Endothelial cell of umbilical vein (primary cell): ENCODE results near the gene CDC7. TPM values are rescaled to one million over a fixed set of nuclear protein-coding genes. Genes with fewer than 3 reads are reported as not detected.

Experiments
- BruUV-seq: library from RNA; stranded (reverse); fragments of 400-500 nt; replicated peaks from 2 replicates; lab custom pipeline; 2021; lab: Mats Ljungman, UMichigan
- CTCF ChIA-PET: fragments of 300-600, 350-600 bp; sonication (Branson Sonifier 250); formaldehyde crosslinking; loops from one replicate; lab custom pipeline; 2021; ENCODE audit warnings: antibody characterized with exemption, inconsistent platforms; lab: Charles Lee
- POLR2A ChIA-PET: fragments of 300-600, 350-600 bp; sonication (Branson Sonifier 250); formaldehyde crosslinking; loops from one replicate; lab custom pipeline; 2021; ENCODE audit warnings: antibody characterized with exemption, inconsistent platforms; lab: Charles Lee
- DNase-seq: peaks from one replicate; pipeline ENCODE4 v3.0.0-alpha.2; 2011; ENCODE audit warnings: low read depth, low spot score
- FAIRE-seq: peaks from 2 replicates; lab custom pipeline; 2011; peaks lifted over from hg19 to GRCh38; lab: Jason Lieb, UNC
- H2AFZ ChIP-seq: 2 replicates; pipeline ENCODE4 v1.6.0; 2012; ENCODE audit warnings: low read depth, low read length, control low read depth, inconsistent platforms
- H3K27ac ChIP-seq: 2 replicates; pipeline ENCODE4 v1.5.1; 2011; ENCODE audit warnings: low read depth, mild to moderate bottlenecking, control low read depth, low read length, moderate library complexity; ENCODE audit not compliant: insufficient read depth
- H3K27me3 ChIP-seq, 2 experiments: 2 replicates each; pipeline versions ENCODE4 v1.6.0 to v1.6.1; 2011; ENCODE audit warnings: low read length in 2 of 2, mixed read lengths in 1 of 2; ENCODE audit not compliant: control insufficient read depth in 2 of 2, insufficient read depth in 2 of 2
- H3K36me3 ChIP-seq, 2 experiments: 2 replicates in 1 of 2; 3 replicates in 1 of 2; pipeline ENCODE4 v1.5.1; 2011; ENCODE audit warnings: low read length in 2 of 2, mild to moderate bottlenecking in 1 of 2, moderate library complexity in 1 of 2; ENCODE audit not compliant: control insufficient read depth in 2 of 2, insufficient read depth in 2 of 2; ENCODE audit errors: extremely low read depth in 1 of 2
- H3K4me1 ChIP-seq: 3 replicates; pipeline ENCODE4 v1.5.1; 2011; ENCODE audit warnings: mild to moderate bottlenecking, low read length; ENCODE audit not compliant: control insufficient read depth, insufficient read depth; ENCODE audit errors: extremely low read depth
- H3K4me2 ChIP-seq: 2 replicates; pipeline ENCODE4 v1.6.1; 2011; ENCODE audit warnings: low read length, control low read depth, mixed read lengths; ENCODE audit not compliant: insufficient read depth
- H3K4me3 ChIP-seq, 3 experiments: fragments of 200-600 bp in 1 of 3; sonication (generic), shearing (Covaris generic) in 1 of 3; replicated peaks in 1 of 3; 2 replicates each; pipeline ENCODE4 v1.5.1; 2011 to 2016; ENCODE audit warnings: control low read depth in 3 of 3, low read length in 3 of 3, mild to moderate bottlenecking in 2 of 3, inconsistent platforms in 1 of 3, low read depth in 1 of 3, moderate library complexity in 1 of 3; ENCODE audit not compliant: insufficient read depth in 1 of 3
- H3K79me2 ChIP-seq: 2 replicates; pipeline ENCODE4 v1.6.0; 2012; ENCODE audit warnings: low read length, inconsistent platforms; ENCODE audit not compliant: control insufficient read depth, insufficient read depth
- H3K9ac ChIP-seq: replicated peaks from 2 replicates; pipeline ENCODE3; 2011; ENCODE audit warnings: low read length, control low read depth; ENCODE audit not compliant: insufficient read depth; ENCODE audit errors: extremely low read depth
- H3K9me1 ChIP-seq: replicated peaks from 3 replicates; pipeline ENCODE4 v1.6.0; 2011; ENCODE audit warnings: mild to moderate bottlenecking, low read length; ENCODE audit not compliant: control insufficient read depth, insufficient read depth; ENCODE audit errors: extremely low read depth
- H3K9me3 ChIP-seq: replicated peaks from 2 replicates; pipeline ENCODE4 v1.5.1; 2012; ENCODE audit warnings: low read length, inconsistent platforms; ENCODE audit not compliant: control insufficient read depth, insufficient read depth
- H4K20me1 ChIP-seq: replicated peaks from 2 replicates; pipeline ENCODE3; 2011; ENCODE audit warnings: mild to moderate bottlenecking, low read length; ENCODE audit not compliant: control insufficient read depth, insufficient read depth; ENCODE audit errors: extremely low read depth
- CTCF ChIP-seq, 2 donors: IDR thresholded peaks; 1 replicate in 1 of 2; 2 replicates in 1 of 2; pipeline ENCODE4 v1.5.1; 2011; ENCODE audit warnings: low read length in 2 of 2, mild to moderate bottlenecking in 2 of 2, moderate library complexity in 2 of 2, control low read depth in 1 of 2, inconsistent platforms in 1 of 2, low read depth in 1 of 2; ENCODE audit not compliant: insufficient read depth in 1 of 2; ENCODE audit errors: extremely low read depth in 1 of 2
- EZH2 ChIP-seq: IDR thresholded peaks from 2 replicates; pipeline ENCODE4 v1.6.1; 2012; ENCODE audit warnings: borderline replicate concordance, low read depth, mild to moderate bottlenecking, moderate library complexity, low read length, inconsistent platforms; ENCODE audit not compliant: severe bottlenecking
- FOS ChIP-seq: IDR thresholded peaks from 2 replicates; pipeline ENCODE4 v1.6.1; 2011; ENCODE audit warnings: mild to moderate bottlenecking, low read length, moderate library complexity, borderline replicate concordance; ENCODE audit not compliant: insufficient read depth
- GATA2 ChIP-seq: IDR thresholded peaks from 2 replicates; pipeline ENCODE4 v1.7.0; 2011; ENCODE audit warnings: low read depth, mild to moderate bottlenecking, moderate library complexity, mixed read lengths, low read length; ENCODE audit not compliant: insufficient read length, insufficient read depth
- JUN ChIP-seq: IDR thresholded peaks from 2 replicates; pipeline ENCODE4 v1.6.1; 2011; ENCODE audit warnings: borderline replicate concordance, low read depth; ENCODE audit not compliant: insufficient read length, insufficient read depth
- MAX ChIP-seq: IDR thresholded peaks from 2 replicates; pipeline ENCODE4 v1.6.1; 2011; ENCODE audit not compliant: insufficient read depth, insufficient read length
- MYC ChIP-seq: IDR thresholded peaks from one replicate; pipeline ENCODE4 v1.6.1; 2011; ENCODE audit warnings: mild to moderate bottlenecking, low read depth, low read length
- POLR2A ChIP-seq: IDR thresholded peaks from 2 replicates; pipeline ENCODE4 v1.6.1; 2012; ENCODE audit warnings: low read depth, mild to moderate bottlenecking, control low read depth, low read length
- POLR2AphosphoS5 ChIP-seq: IDR thresholded peaks from 2 replicates; pipeline ENCODE4 v1.6.1; 2012; ENCODE audit warnings: low read depth, mild to moderate bottlenecking, control low read depth, low read length, moderate library complexity; ENCODE audit not compliant: insufficient read depth
- dilution Hi-C: fragments of 300-500 bp; cut with MboI; formaldehyde crosslinking; loops from one replicate; pipeline ENCODE4 v1.15.0; 2019; ENCODE audit warnings: low sequenced_read_pairs; ENCODE audit not compliant: extremely low pct_ligation_motif_present
- intact Hi-C: fragments of 100-400 bp; cut with micrococcal nuclease; formaldehyde crosslinking; loops from one replicate; pipeline ENCODE4 v1.10.0; 2022
- polyA plus RNA-seq, 4 experiments: library from polyadenylated mRNA; depleted of rRNA in 3 of 4; stranded (reverse) in 3 of 4; unstranded in 1 of 4; fragments of >200 nt; gene quantifications; 2 replicates each; pipeline versions ENCODE4 v1.2.1 to v1.2.3, GENCODE V29; 2011 to 2012; ENCODE audit warnings: missing spikeins in 1 of 4
- total RNA-seq: library from RNA; stranded (reverse); gene quantifications from 2 replicates; pipeline ENCODE4 v1.2.3, GENCODE V29; 2021

Gene CDC7
- total and polyA plus RNA-seq, 2 donors (not counting 3 experiments of a cell fraction or from before 2014, with no cell fraction given), result 3.9 to 11.7 TPM

GRCh38 chr1:91537281-91537986 is 36.8 kb downstream of the CDC7 start:
- FAIRE-seq, result no peak
- intact Hi-C loops, result no loop called here

More at GRCh38 chr1:91537281-91537986, 36.8 kb downstream of the CDC7 start:
- H3K4me1 ChIP-seq, result no peaks in the 10 kb centered on the region
- no peak overlapping the region for H3K4me3 ChIP-seq
- no peak for DNase-seq
- dilution Hi-C loops, result no loop called here
- TF ChIP-seq JUN (no peak), MYC (no peak), CTCF (IDR thresholded peaks at IDR 0.05; ENCODE audit: extremely low read depth in 1 of 2, insufficient read depth in 1 of 2, low read depth in 1 of 2, low read length in 2 of 2) (no peak), POLR2AphosphoS5 (no peak), GATA2 (no peak), EZH2 (no peak), POLR2A (no peak), FOS (no peak), MAX (no peak)
- H3K9ac ChIP-seq, result no peak overlapping the region
- H4K20me1 ChIP-seq, result no peaks in the 10 kb centered on the region
- no peaks in the 10 kb centered on the region for H3K9me1 ChIP-seq
- H3K4me2 ChIP-seq, result no peak overlapping the region
- POLR2A ChIA-PET, result no interaction called here
- no peak overlapping the region for H2AFZ ChIP-seq
- no peak overlapping the region for H3K27ac ChIP-seq
- CTCF ChIA-PET, result interaction anchor here (1.0 to 1.1 kb wide), 3 partner anchors 347 to 754 kb away, joined by 3 to 4 read pairs (median 3); partner anchors contain the start of gene TGFBR3
- H3K36me3 ChIP-seq, result no peaks in the 10 kb centered on the region
- BruUV-seq, result no TSS peak
- H3K27me3 ChIP-seq, result peaks cover 0 to 6% of the 10 kb centered on the region in 2 experiments
- no peaks in the 10 kb centered on the region for H3K9me3 ChIP-seq
- H3K79me2 ChIP-seq, result no peaks in the 10 kb centered on the region
